ENCODE results near the gene NXPH2.
"Not testable (repeated sequence)": the region's sequence is repeated elsewhere in the genome, so short reads cannot be mapped to it uniquely, and the experiment has no call there.

NXPH2 gene

GRCh38 chr2:138707392-138708074 lies 72.7 kb downstream of the NXPH2 start:
- no peak for DNase-seq

DNA sequence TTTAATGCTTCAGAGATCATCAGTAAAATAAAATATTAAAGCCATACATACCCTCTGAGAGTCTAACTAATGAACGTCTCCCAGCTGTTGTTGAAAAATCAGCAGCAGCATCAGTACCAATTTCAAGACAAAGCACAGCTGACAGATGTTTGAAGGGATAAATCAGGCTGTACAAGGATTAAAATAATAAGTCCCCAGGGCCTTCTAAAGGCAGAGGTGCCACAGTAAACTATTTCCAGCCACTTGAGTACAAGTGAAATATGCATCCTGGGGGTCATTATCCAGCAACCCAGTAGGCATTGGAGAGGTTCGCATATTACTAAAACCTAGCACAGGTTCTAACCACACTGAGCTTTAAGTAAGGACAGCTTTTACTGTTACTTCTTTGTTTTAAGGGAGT lies 76.9 kb downstream of the NXPH2 start:
- DNase-seq: no peak

GRCh38 chr2:138700716-138701115 lies 79.5 kb downstream of the NXPH2 start:
- no peak for DNase-seq

- DNase-seq: no peak
These were observed 80.8 kb downstream of the NXPH2 start for GRCh38 chr2:138699421-138699820.

GRCh38 chr2:138698428-138698827 lies 81.8 kb downstream of the NXPH2 start:
- DNase-seq: no peak

- no peak for DNase-seq
These were observed 88.5 kb downstream of the NXPH2 start for GRCh38 chr2:138691667-138692066.

DNA sequence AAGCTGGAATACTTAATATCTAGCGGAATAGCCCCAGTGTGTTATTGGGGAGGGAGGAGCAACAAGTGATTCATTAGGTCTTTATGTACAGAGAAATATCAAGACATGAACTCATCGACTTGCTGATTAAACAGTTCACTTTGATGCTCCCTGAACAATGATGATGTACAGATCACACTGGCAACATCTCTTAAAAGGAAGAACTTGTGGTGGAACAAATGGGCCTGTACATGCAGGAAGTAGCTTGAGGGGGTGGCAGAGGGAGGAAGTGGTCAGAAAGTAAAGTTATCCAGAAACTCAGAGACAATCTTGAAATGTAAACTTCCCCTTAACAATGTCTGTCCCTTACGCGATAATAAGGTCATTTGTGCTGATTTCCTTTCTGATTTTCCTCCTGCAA lies 90.5 kb downstream of the NXPH2 start:
- no peak for DNase-seq

DNA sequence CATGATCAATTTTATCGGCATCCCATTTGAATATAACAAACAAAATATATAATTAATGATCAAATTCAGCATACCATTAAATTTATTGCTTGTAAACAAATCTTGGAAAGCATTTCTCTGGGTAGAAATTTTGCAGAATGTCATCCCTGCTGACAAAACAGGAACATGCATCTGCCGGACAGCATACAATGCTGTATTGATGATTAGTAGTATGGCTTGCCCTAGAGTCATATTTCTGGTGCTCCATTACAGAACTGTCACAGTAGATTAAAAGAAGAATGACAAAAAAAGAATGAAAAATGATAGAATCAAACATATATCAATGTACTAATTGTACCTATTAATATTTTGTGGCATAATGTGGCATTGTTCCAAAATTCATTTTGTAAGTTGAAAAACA lies 98.0 kb downstream of the NXPH2 start:
- no peak for DNase-seq

DNA sequence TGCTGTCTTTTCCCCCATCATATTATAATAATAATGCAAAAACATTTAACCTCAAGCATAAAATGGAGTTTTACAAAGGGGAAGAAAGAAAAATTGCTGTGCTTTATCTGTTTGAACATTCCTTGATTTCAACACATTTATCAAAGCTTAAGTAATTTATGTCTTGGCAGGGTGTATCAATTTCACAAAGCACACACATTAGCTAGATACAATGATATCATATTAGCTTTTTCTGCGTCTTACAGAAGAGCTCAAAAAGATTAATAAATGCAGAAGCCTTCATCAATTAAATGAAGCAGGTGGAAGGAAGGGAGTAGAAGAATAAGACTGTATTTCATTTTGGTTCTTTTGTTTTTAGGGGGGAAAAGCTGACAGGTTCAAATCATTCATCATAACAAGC lies 103.0 kb downstream of the NXPH2 start:
- DNase-seq: no peak

GRCh38 chr2:138676619-138677021 lies 103.6 kb downstream of the NXPH2 start:
- no peak for DNase-seq

GRCh38 chr2:138671566-138671965 lies 108.6 kb downstream of the NXPH2 start:
- no peak for DNase-seq

DNA sequence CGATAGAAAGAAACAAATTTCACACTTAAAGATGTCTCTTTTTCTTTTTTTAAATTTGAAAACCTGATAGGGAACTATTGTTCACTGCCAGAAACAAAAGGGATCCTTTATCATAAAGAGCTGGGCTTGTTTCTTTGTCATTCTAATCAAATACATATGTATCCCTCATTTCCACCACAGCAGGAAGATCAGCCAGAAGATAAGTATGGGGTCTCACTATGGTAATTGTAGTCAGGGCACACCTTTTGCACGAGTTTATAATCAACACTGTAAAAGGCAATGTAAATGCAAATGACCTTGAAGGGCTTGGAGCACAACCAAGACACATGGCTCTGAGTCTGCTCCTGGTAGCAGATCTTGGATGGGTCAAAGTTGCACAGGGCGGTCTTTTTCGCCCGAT lies 109.5 kb downstream of the NXPH2 start:
- no peak for DNase-seq

GRCh38 chr2:138665937-138666336 lies 114.3 kb downstream of the NXPH2 start:
- no peak for DNase-seq

DNA sequence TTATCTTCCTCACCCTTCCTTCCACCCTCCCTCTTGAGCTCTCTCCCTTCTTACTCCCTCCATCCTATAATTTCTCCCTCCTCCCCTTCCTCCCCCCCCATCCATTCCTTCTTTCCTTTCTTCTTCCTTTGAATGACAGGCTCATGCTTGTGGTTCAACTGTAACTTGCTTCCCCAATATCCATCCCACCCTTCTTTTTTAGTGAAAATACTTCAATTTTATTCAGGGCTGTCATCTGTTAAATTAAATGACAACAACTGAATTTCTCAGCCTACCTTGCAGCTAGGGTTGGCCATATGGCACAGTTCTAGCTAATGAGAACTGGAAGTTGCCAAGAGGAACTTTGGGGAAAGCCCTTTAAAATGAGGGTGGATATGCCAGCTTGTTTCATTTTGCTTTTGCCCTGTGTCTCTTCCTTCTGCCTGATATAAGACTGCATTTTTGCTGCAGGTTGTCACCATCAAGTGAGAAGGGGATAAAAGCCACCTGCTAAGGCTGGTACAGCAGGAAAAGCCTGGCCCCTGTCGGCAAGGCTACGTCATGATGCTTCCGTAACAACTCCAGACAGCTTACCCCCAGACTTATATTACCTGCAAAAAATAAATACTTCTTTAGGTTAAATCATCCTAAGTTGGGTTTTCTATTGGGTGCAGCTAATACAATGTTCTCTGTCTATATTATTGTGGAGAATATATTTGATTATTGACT lies 121.8 kb downstream of the NXPH2 start:
- DNase-seq: no peak

DNA sequence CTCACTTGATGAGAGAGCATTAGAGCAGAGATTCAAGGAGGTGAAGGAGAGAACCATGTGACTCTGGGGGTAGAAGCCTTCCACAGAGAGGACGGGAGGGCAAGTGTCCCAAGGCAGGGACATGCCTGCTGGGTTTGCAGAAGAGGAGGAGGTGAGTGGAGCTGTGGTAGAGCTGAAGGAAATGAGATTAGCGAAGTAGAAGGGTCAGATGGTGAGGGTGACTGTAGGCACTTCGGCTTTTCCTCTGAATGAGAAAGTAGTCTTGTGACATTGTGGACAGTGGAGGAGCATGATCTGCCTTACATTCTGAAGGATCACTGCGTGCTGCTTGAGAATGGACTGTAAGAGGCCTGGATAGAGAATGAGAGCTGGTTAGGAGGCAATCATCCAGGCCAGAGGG lies 126.0 kb downstream of the NXPH2 start:
- DNase-seq: no peak

GRCh38 chr2:138652378-138652777 lies 127.8 kb downstream of the NXPH2 start:
- no peak for DNase-seq

GRCh38 chr2:138649571-138649970 lies 130.6 kb downstream of the NXPH2 start:
- no peak for DNase-seq

- DNase-seq: no peak
These were observed 131.6 kb downstream of the NXPH2 start for GRCh38 chr2:138648606-138649005.

- not testable (repeated sequence) for DNase-seq
These were observed 135.4 kb downstream of the NXPH2 start for GRCh38 chr2:138644776-138645175.

DNA sequence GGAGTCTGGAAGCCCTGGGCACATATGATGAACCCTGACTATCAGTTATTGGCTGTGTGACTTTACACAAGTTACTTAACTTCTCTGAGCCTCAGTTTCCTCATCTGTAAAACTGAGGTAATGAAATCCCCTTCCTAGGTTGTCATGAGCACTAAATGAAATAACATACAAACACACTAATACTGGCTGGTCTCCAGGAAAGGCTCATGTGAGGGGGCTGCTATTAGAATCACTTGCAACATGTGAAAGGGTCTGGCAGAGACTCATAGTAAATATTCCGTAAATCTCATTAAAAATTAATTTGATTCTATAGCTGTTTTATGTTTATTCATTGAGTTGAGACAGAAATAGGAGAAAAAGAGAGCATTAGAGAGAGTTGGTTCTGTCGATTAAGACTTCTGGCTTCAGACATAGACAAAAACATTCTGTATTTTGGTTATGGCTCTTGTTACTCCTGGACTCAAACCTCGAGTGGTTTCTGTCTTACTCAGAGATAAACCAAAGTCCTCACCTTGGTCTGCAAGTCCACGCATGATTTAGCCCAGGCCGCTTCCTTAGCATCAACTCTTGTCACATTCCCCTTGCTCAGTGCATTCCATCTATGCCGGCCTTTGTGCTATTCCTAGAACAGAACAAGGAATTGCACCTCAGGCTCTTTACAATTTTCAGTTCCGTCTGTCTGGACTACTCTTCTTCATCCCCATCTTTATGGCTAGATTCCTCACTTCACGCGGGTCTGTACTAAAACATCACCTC lies 139.1 kb downstream of the NXPH2 start:
- no peak for DNase-seq

GRCh38 chr2:138637686-138638085 lies 142.5 kb downstream of the NXPH2 start:
- no peak for DNase-seq

DNA sequence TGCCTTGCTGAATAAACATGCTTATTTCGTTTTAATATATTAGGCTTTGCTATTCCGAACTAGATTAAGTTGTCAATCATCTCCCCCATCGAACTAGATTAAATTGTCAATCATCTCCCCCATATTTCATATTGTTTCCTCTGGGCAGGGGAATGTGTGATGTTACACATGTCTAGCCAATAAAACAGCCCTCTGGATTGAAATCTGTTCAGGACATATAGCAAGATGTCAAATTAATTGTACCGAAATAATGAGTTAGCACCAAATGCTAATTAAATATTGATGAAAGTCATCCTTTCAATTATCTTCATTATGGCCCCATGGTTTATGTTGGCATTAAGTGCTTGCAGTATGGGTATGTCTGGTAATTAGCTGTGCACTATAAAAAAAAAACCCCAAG lies 143.1 kb downstream of the NXPH2 start:
- DNase-seq: no peak

- no peak for DNase-seq
These were observed 147.1 kb downstream of the NXPH2 start for GRCh38 chr2:138633049-138633448.

GRCh38 chr2:138632066-138632620 lies 148.0 kb downstream of the NXPH2 start:
- no peak for DNase-seq

Data from activated CD8-positive, alpha-beta memory T cell treated with anti-CD3 and anti-CD28 coated beads for 24 hours (primary cell).